Activated CD4-positive, alpha-beta T cell treated with anti-CD3 and anti-CD28 coated beads for 24 hours (primary cell): ENCODE measurements around the gene SLC28A2.

Source experiments
- DNase-seq, 2 donors: peaks; one replicate each; pipeline ENCODE4 v3.0.0-alpha.2; 2020; ENCODE audit warnings: low read depth in 2 of 2

Gene SLC28A2

GRCh38 chr15:45320581-45321205 is 68.7 kb downstream of the SLC28A2 start:
- no peak for DNase-seq

GRCh38 chr15:45326280-45326679 is 74.2 kb downstream of the SLC28A2 start:
- no peak for DNase-seq

DNA sequence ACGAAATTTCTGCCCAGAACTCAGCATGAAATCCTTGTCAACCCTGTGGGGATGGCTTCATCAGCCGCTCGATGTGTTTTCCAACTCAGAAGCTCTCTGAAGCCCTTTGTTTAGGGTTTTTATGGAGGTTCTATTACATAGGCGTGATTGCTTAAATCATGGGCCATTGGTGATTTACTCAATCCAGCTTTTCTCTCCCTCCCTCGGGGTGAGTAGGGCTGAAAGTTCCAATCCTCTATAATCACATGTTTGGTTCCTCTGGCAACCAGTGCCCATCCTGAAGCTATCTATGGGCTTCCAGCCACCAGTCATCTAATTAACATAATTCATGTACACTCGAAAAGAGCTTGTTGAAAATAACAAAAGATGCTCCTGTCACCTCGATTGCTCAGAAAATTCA is 74.7 kb downstream of the SLC28A2 start:
- DNase-seq = no peak
